GM12801 (cell line): Measurements from ENCODE around the gene GPR162.

Experiments
- CTCF ChIP-seq: IDR thresholded peaks from one replicate; pipeline ENCODE4 v1.5.1; 2011; ENCODE audit warnings: control low read depth; ENCODE audit not compliant: insufficient read length; ENCODE audit errors: extremely low read depth

GPR162 gene

GRCh38 chr12:6834873-6835272, 13.3 kb downstream of the GPR162 start:
- TF ChIP-seq CTCF: no peak

- TF ChIP-seq CTCF: no peak
Observed at GRCh38 chr12:6836851-6837250, 15.2 kb downstream of the GPR162 start.

- no peak for TF ChIP-seq CTCF
Observed at GRCh38 chr12:6837370-6838060, 15.9 kb downstream of the GPR162 start.

- TF ChIP-seq CTCF: no peak
Observed at GRCh38 chr12:6838854-6839253, 17.2 kb downstream of the GPR162 start.

GRCh38 chr12:6839482-6840201, 18.0 kb downstream of the GPR162 start:
- no peak for TF ChIP-seq CTCF

GRCh38 chr12:6840330-6840729, 18.7 kb downstream of the GPR162 start:
- no peak for TF ChIP-seq CTCF

- TF ChIP-seq CTCF: no peak
Observed at GRCh38 chr12:6840761-6841515, 19.3 kb downstream of the GPR162 start, which contains the start of gene GNB3. GNB3 (plus strand) TSS chr12:6840925; CDS start chr12:6841288, 363 bp downstream.
